NCI-H2107 treated with DMSO at 0.1 percent for 48 hours (cell line): Measurements from ENCODE around the gene DPYSL3.

Source experiments
- DNase-seq: peaks from one replicate; lab custom pipeline; 2025; ENCODE audit not compliant: unreplicated experiment; lab: John Stamatoyannopoulos, UW

DPYSL3 gene

GRCh38 chr5:147441191-147441695, 68.6 kb downstream of the DPYSL3 start:
- no peak for DNase-seq

GRCh38 chr5:147439254-147439653, 70.6 kb downstream of the DPYSL3 start:
- no peak for DNase-seq

DNA sequence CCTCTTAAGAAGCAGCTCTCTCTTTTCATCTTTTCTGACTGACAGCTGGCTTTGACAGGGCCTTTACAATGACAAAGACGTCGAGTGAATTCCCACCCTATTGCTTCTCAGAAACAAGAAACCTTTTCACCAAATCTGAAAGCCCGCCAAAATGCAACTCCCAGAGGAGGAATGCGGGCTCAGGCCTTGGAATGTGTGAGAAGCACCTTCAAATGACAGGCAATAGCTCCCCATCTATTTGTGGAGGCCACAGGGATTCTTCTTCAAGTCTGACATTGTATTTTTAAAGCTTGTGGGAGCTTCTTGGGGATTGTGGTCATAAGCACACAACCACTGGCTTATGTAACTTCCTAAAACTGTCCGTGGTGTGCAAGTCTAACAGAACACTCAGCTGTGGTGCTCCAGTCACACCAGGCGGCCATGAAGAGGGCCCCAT, 72.7 kb downstream of the DPYSL3 start:
- no peak for DNase-seq

GRCh38 chr5:147436596-147436995, 73.3 kb downstream of the DPYSL3 start:
- no peak for DNase-seq

GRCh38 chr5:147434049-147434448, 75.8 kb downstream of the DPYSL3 start:
- no peak for DNase-seq

GRCh38 chr5:147432323-147432722, 77.5 kb downstream of the DPYSL3 start:
- DNase-seq, result no peak

DNA sequence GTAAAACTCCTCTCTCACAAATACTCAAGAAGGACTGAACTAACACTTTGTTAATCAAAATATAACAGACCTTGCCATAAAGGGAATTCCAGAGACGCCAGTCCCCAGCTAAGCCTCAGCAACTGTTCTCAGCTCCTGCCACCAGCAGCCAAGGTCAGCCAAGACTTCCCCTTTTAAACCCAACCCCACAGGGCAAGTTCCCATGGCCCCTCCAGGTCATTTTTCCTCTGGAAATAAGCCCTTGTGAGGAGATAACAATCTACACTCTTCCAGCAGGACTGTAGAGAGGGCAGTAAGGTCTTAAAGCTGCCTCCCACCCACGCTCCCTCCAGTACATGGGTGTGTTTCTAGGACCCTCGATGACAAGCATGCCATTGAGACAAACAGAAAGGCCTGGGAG, 78.3 kb downstream of the DPYSL3 start:
- DNase-seq, result no peak

DNA sequence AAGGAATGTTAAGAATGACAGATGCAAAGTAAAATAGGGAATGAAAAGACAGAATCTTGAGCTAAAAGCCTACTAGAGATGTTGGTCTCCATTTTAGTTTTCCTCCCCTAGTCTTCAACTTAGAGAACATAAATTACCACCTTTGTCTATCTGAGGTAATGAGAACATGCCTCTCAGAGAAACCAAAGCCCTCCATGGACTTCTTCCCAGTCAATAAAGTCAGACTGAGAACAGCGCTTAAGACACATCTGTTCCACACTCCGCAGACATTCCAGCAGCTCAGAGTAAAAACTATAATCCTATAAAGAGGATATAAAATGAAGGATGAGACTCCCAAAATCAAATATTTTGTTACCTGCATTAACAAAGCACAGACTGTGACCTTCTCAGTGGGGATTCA, 79.2 kb downstream of the DPYSL3 start:
- no peak for DNase-seq

- DNase-seq, result no peak
Measured at GRCh38 chr5:147427521-147428401, 82.1 kb downstream of the DPYSL3 start.

GRCh38 chr5:147426640-147427327, 83.1 kb downstream of the DPYSL3 start:
- no peak for DNase-seq

DNA sequence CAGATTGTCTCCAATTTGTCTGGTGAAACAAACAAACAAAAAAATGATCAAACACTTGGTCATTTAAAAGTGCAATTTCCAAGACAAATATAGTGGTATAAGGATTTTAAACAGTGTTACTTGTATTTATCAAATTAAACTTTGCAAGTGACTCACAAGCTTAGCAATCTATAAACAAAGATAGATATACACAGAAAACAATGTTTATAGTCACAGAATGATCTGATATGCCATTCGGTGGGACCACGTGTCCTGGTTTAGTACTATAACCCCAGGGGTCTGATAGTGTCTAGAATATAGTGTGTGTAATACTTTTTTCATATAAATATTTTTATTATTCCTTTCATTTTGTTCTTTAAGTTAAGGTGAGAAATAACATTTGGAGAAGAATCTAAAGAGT, 91.3 kb downstream of the DPYSL3 start:
- DNase-seq, result no peak

- DNase-seq, result peak; percentile 80
Measured at GRCh38 chr5:147417135-147417813, 92.6 kb downstream of the DPYSL3 start.

DNA sequence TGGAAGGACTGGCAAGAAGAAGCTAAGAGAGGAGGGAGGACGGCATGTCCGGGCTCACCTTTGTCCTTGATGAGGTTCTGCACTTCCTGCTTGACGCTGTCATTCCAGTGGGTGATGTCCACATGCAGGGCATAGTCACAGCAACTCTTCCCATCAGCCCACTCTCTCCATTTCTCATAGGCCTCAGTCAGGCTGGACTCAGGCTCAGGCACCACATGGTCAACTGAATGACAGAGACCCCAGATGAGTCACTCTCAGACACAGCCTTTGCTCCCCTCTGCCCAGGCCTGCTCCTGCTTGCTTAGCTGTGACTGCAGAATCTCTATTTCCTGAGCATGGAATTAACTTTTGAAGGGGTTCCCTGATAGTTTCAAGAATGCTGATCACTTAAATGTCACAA, 94.2 kb downstream of the DPYSL3 start:
- DNase-seq, result no peak

GRCh38 chr5:147413266-147413665, 96.6 kb downstream of the DPYSL3 start:
- DNase-seq, result no peak

GRCh38 chr5:147412561-147412960, 97.3 kb downstream of the DPYSL3 start:
- DNase-seq, result no peak

DNA sequence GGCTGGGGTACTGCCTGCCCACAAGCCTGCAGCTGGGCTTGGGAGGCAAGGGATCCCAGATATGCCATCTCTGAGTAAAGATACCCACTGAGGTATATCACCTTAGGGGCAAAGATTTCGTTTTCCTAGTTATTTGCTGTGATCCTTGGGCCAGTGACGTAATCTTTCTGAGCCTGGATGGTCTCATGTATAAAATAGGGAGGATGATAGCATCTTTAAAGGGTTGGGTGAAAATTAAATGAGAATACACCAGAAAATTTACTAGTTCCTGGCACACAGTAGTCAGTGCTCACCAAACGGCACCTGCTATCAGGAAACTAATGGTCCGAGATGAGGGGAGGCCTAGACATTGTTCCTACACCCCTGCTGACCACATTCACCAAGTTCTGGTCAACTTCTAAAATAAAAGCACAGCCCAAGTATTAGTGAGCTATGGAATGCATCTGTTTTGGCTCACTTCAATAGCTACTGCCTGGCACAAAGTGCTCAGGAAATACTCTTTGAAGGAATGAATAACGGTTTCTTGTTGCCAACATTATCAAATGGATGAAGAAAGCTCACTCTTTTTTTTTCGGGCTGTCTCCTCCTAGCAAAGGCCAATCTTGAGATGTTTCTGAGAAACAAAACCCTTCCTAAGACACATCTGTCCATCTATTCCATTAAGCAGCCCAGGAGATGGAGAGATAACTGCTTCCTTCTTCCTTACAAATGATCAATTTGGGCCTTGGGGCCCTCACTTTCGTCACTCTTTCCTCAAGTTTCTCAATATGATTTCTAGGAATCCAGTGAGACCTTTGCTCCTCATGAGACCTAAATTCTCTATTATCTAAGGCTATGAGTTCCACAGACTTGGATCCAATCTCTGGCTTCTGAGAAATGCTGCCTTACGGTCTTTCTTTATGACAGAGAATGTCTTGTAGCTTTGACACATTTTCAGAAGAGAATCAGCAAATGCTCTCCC, 98.2 kb downstream of the DPYSL3 start:
- DNase-seq, result no peak

DNA sequence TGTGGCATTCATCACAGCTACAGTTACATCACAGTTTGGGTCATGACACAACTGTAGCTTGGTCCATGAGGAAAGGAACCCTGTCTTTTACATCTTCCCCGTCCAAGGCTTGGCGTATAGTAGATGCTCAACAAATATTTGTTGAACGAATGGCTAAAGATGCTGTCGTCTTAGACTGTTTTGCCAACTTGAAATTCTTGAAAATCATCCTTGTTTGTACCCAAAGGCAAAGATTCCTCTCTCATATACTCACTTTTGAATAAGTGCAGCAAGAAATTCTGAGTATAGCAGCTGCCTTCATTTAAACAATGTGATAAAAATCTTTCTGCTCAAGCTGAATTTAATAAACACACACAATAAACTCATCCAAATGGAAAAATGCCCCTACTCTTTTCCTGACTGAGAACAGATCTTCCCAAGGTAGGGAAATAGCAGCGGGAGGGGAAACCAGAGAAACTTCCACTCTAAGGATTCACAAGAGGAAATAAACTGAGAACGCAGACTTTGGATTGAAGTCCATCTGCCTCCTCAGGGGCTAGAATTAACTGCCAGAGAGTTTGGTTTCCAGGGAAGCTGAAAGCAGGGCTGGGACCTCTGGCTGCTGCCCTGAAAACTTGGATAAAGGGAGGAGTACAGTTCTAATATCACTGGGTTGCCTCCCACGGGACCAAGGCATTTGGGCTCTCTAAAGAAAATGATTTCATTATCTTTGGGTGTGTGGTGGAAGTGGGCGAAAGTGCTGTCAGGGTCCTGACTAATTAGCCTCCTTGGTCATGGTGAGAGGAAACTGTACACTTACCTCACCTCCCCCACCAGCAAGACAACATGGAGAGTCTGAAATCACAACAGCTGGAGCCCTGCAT, 99.1 kb downstream of the DPYSL3 start:
- no peak for DNase-seq

DNA sequence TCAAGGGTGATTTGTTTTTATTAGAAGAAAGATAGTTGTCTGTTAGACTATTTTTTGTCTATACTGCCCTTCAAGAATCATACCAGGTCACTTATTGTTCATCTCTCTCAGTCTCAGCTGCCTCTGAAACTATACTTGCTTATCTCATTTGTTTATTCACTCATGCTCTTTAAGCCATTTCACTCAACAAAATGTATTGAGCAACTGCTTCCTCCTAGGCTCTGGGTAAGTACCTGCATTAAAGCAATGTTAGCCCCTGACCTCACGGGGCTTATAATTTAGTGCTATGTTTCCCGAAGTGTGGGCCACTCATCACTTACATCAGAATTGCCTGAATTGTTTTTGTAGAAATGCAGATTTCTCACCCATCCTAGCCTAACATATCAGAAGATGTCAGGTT, 100.9 kb downstream of the DPYSL3 start:
- DNase-seq, result no peak

GRCh38 chr5:147407094-147407681, 102.7 kb downstream of the DPYSL3 start:
- DNase-seq, result no peak
